GM10266 (cell line): Measurements from ENCODE around the gene CCDC116.
"Not testable (repeated sequence)": the region's sequence is repeated elsewhere in the genome, so short reads cannot be mapped to it uniquely, and the experiment has no call there.

ENCODE experiments used
- DNase-seq: peaks from one replicate; pipeline ENCODE4 v3.0.0; 2012; ENCODE audit errors: extremely low spot score
- CTCF ChIP-seq: IDR thresholded peaks from 2 replicates; pipeline ENCODE4 v1.5.1; 2012; ENCODE audit warnings: mild to moderate bottlenecking, low read depth; ENCODE audit not compliant: control insufficient read depth, insufficient read depth; ENCODE audit errors: missing control alignments

The CCDC116 gene

GRCh38 chr22:21590809-21591641, 41.5 kb upstream of the CCDC116 start:
- no peak for TF ChIP-seq CTCF
- DNase-seq: no peak

- no peak for DNase-seq
- TF ChIP-seq CTCF: no peak
Measured at GRCh38 chr22:21591695-21592094, 40.9 kb upstream of the CCDC116 start.

- DNase-seq: no peak
- TF ChIP-seq CTCF: no peak
Measured at GRCh38 chr22:21592422-21592821, 40.1 kb upstream of the CCDC116 start.

- no peak for TF ChIP-seq CTCF
- no peak for DNase-seq
Measured at GRCh38 chr22:21593406-21594232, 38.9 kb upstream of the CCDC116 start.

- TF ChIP-seq CTCF: no peak
- DNase-seq: no peak
Measured at GRCh38 chr22:21594865-21595452, 37.6 kb upstream of the CCDC116 start.

GRCh38 chr22:21596356-21597135, 36.0 kb upstream of the CCDC116 start:
- DNase-seq: not testable (repeated sequence)

- DNase-seq: no peak
- TF ChIP-seq CTCF: no peak
Measured at GRCh38 chr22:21598302-21598701, 34.3 kb upstream of the CCDC116 start.
